Natural killer cell treated with Interleukin-12 subunit alpha and Interleukin-12 subunit beta and Interleukin-15 and Interleukin-18, amount 100 ng/mL, for 72 hours (primary cell): Measurements from ENCODE around the gene EXO5. TPM values are rescaled to one million over a fixed set of nuclear protein-coding genes. Genes with fewer than 3 reads are reported as not detected.
"Not testable (repeated sequence)": the region's sequence is repeated elsewhere in the genome, so short reads cannot be mapped to it uniquely, and the experiment has no call there.

Experiments
- ATAC-seq, 2 donors: fragments of 150-1000 bp; cut with Tn5 transposase in 1 of 2; sonication (Bioruptor Pico), chemical (Tn5 transposase) in 1 of 2; 2 replicates each; pipeline ENCODE4 v1.10.0; 2021
- DNase-seq: peaks from one replicate; pipeline ENCODE4 v3.0.0; 2022; ENCODE audit warnings: low spot score
- H3K27ac Mint-ChIP-seq, 2 donors: 1 replicate in 1 of 2; 2 replicates in 1 of 2; pipeline ENCODE4 v1.8.0; 2022; ENCODE audit warnings: mixed read lengths in 2 of 2, mild to moderate bottlenecking in 1 of 2, moderate library complexity in 1 of 2
- H3K27me3 Mint-ChIP-seq, 2 donors: 1 replicate in 1 of 2; 2 replicates in 1 of 2; pipeline ENCODE4 v1.8.0; 2022; ENCODE audit warnings: mixed read lengths in 2 of 2
- H3K36me3 Mint-ChIP-seq: one replicate; pipeline ENCODE4 v1.8.0; 2022; ENCODE audit warnings: mixed read lengths
- H3K4me1 Mint-ChIP-seq, 2 donors: 1 replicate in 1 of 2; 2 replicates in 1 of 2; pipeline ENCODE4 v1.8.0; 2022; ENCODE audit warnings: low read depth in 2 of 2, mixed read lengths in 2 of 2, mild to moderate bottlenecking in 1 of 2
- H3K4me3 Mint-ChIP-seq: one replicate; pipeline ENCODE4 v1.8.0; 2022; ENCODE audit warnings: mixed read lengths
- H3K9me3 Mint-ChIP-seq: 2 replicates; pipeline ENCODE4 v1.8.0; 2022; ENCODE audit warnings: mixed read lengths
- total RNA-seq, 2 donors: library from RNA; stranded (reverse); gene quantifications; one replicate each; pipeline ENCODE4 v1.2.3, GENCODE V29; 2022

EXO5 gene, protein sequence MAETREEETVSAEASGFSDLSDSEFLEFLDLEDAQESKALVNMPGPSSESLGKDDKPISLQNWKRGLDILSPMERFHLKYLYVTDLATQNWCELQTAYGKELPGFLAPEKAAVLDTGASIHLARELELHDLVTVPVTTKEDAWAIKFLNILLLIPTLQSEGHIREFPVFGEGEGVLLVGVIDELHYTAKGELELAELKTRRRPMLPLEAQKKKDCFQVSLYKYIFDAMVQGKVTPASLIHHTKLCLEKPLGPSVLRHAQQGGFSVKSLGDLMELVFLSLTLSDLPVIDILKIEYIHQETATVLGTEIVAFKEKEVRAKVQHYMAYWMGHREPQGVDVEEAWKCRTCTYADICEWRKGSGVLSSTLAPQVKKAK
- total RNA-seq: 10 to 100 TPM; 13.1 to 14.2 TPM

DNA sequence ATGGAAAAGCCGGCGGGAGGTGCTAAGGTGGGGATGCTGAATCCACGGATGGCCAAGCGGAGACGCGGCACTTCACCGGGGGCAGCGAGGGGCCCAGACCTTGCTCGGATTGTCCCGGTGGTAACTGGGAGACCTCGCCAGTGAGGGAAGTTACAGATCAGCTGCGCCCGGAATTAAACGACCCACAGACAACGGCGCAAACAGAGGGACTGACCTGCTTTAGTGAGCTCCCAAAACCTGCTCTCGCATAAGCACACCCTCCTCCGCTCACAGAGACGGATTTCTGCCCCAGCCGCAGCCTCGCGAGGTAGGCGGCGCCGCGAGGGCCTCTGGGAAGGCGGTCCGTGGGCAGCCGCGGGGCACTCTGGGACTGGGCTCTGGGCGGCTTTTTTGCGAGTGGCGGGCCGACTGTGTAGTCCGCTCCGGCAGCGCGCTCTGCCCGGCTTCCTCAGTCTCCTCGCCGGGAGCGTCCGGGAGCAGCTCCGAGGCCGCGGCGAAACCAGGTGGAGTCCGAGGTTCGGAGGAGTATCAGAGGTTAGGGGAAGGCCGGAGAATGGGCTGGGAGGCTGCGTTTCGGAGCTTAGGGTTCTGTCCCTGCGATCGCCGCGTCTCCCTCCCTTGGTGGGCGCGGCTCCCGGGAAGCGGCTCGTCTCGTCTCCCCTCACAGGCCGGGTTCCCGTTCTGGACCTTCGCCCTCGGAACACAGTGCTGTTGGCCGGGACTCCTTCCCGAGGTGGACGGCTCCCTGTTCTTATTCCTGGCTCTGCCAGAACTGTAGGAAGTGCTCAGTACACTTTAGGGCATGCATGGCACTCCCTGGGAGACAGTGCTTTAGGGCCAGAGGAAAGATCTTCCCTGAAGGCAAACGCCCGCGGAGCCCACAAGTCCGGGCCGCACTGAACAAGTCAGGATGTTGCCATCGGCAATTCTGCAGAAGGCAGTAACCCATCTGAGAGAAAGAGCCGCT is at the start of gene EXO5:
Gene EXO5, plus strand, starts transcription at position 393 of the 967 bp plus-strand sequence. CDS start 5,778 bp downstream, outside the sequence.
- H3K4me1 Mint-ChIP-seq: peaks cover 9 to 10% of the 10 kb centered on the region in 2 donors
- ATAC-seq (peak; percentile 100), DNase-seq (peak; percentile 90)
- H3K36me3 Mint-ChIP-seq: peaks cover 48% of the 10 kb centered on the region
- no peaks in the 10 kb centered on the region for H3K27me3 Mint-ChIP-seq
- peaks cover 6% of the 10 kb centered on the region for H3K9me3 Mint-ChIP-seq
- H3K27ac Mint-ChIP-seq: peak within 1 kb of the TSS; percentile 65 to 69
- H3K4me3 Mint-ChIP-seq: peak within 1 kb of the TSS; percentile 94

DNA sequence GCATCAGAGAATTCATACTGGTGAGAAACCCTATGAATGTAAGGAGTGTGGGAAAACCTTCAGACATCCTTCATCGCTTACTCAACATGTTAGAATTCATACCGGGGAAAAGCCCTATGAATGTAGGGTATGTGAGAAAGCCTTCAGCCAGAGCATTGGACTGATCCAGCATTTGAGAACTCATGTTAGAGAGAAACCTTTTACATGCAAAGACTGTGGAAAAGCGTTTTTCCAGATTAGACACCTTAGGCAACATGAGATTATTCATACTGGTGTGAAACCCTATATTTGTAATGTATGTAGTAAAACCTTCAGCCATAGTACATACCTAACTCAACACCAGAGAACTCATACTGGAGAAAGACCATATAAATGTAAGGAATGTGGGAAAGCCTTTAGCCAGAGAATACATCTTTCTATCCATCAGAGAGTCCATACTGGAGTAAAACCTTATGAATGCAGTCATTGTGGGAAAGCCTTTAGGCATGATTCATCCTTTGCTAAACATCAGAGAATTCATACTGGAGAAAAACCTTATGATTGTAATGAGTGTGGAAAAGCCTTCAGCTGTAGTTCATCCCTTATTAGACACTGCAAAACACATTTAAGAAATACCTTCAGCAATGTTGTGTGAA is 45.5 kb upstream of the EXO5 start:
- H3K4me3 Mint-ChIP-seq: no peak overlapping the region
- ATAC-seq (no peak), DNase-seq (no peak)
- H3K9me3 Mint-ChIP-seq: peaks cover 39% of the 10 kb centered on the region
- peaks cover 74% of the 10 kb centered on the region for H3K36me3 Mint-ChIP-seq
- H3K4me1 Mint-ChIP-seq: no peaks in the 10 kb centered on the region
- no peaks in the 10 kb centered on the region for H3K27me3 Mint-ChIP-seq
- no peak overlapping the region for H3K27ac Mint-ChIP-seq

- no peak for ATAC-seq
- no peak overlapping the region for H3K27ac Mint-ChIP-seq
- no peak overlapping the region for H3K4me3 Mint-ChIP-seq
- H3K36me3 Mint-ChIP-seq: peaks cover 65% of the 10 kb centered on the region
- H3K27me3 Mint-ChIP-seq: no peaks in the 10 kb centered on the region
- DNase-seq: no peak
- peaks cover 43% of the 10 kb centered on the region for H3K9me3 Mint-ChIP-seq
- no peaks in the 10 kb centered on the region for H3K4me1 Mint-ChIP-seq
Observed at GRCh38 chr1:40469327-40469726, 39.2 kb upstream of the EXO5 start.

GRCh38 chr1:40475268-40475667 is 33.3 kb upstream of the EXO5 start:
- Mint-ChIP-seq H3K4me3 (no peak overlapping the region), H3K27ac (no peak overlapping the region), H3K9me3 (peaks cover 24% of the 10 kb centered on the region), H3K4me1 (peaks cover 22 to 26% of the 10 kb centered on the region in 2 donors), H3K36me3 (peaks cover 34% of the 10 kb centered on the region), H3K27me3 (no peaks in the 10 kb centered on the region)
- DNase-seq (no peak), ATAC-seq (no peak)

GRCh38 chr1:40476924-40477677 is 31.5 kb upstream of the EXO5 start, which contains the start of gene ZFP69:
Gene ZFP69 (plus strand): TSS chr1:40477290. CDS start chr1:40479362, 2,072 bp downstream.
- peak within 1 kb of the TSS; percentile 68 to 78 for H3K27ac Mint-ChIP-seq
- no peaks in the 10 kb centered on the region for H3K27me3 Mint-ChIP-seq
- ATAC-seq: peak; percentile 96 to 98
- DNase-seq: peak; percentile 91
- peak within 1 kb of the TSS; percentile 91 for H3K4me3 Mint-ChIP-seq
- peaks cover 25 to 27% of the 10 kb centered on the region in 2 donors for H3K4me1 Mint-ChIP-seq
- peaks cover 18% of the 10 kb centered on the region for H3K9me3 Mint-ChIP-seq
- peaks cover 27% of the 10 kb centered on the region for H3K36me3 Mint-ChIP-seq

DNA sequence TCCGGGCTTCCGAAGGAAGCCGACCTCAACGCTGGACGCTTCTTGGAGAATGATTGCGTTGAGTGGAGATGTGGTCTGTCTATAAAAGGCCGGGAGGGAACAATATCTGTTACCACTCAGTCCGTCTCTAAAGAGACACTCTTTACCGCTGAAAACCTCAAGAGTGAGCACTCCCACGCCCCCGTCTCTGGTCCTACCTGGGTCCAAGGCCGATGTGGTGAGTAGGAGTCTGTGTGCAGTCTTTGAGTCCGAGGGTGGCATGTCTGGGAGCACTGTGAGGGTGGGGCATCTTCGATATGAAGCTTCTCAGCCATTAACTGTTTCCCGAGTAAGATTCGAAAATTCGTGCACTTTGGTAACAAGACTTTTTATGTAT is 30.9 kb upstream of the EXO5 start:
- H3K36me3 Mint-ChIP-seq: peaks cover 29% of the 10 kb centered on the region

GRCh38 chr1:40478276-40478675 is 30.3 kb upstream of the EXO5 start:
- H3K9me3 Mint-ChIP-seq: peaks cover 11% of the 10 kb centered on the region
- H3K4me1 Mint-ChIP-seq: peaks cover 25 to 32% of the 10 kb centered on the region in 2 donors
- ATAC-seq (no peak), DNase-seq (no peak)
- H3K4me3 Mint-ChIP-seq: peak overlapping the region; percentile 70
- H3K27me3 Mint-ChIP-seq: no peaks in the 10 kb centered on the region
- peak overlapping the region; percentile 25 to 51 for H3K27ac Mint-ChIP-seq
- peaks cover 26% of the 10 kb centered on the region for H3K36me3 Mint-ChIP-seq

More for the DNA sequence above, 30.9 kb upstream of the EXO5 start:
- ATAC-seq: peak in 1 of 2 donors; percentile 35
- Mint-ChIP-seq H3K4me1 (peaks cover 25 to 32% of the 10 kb centered on the region in 2 donors), H3K27ac (peak overlapping the region; percentile 25 to 51), H3K4me3 (peak overlapping the region; percentile 70), H3K27me3 (no peaks in the 10 kb centered on the region), H3K9me3 (peaks cover 17% of the 10 kb centered on the region)
- no peak for DNase-seq

- Mint-ChIP-seq H3K4me1 (peaks cover 25 to 32% of the 10 kb centered on the region in 2 donors), H3K9me3 (peaks cover 6% of the 10 kb centered on the region), H3K27ac (peak overlapping the region in 1 of 2 donors; percentile 8), H3K36me3 (peaks cover 25% of the 10 kb centered on the region), H3K27me3 (no peaks in the 10 kb centered on the region), H3K4me3 (peak overlapping the region; percentile 4)
- DNase-seq: no peak
- no peak for ATAC-seq
Observed at GRCh38 chr1:40479156-40479555, 29.4 kb upstream of the EXO5 start.

- Mint-ChIP-seq H3K9me3 (peaks cover 31% of the 10 kb centered on the region), H3K27me3 (no peaks in the 10 kb centered on the region), H3K4me1 (no peaks in the 10 kb centered on the region), H3K4me3 (no peak overlapping the region), H3K36me3 (peaks cover 75% of the 10 kb centered on the region), H3K27ac (no peak overlapping the region)
- ATAC-seq: no peak
- DNase-seq: no peak
Observed at GRCh38 chr1:40495315-40495903, 13.2 kb upstream of the EXO5 start.

DNA sequence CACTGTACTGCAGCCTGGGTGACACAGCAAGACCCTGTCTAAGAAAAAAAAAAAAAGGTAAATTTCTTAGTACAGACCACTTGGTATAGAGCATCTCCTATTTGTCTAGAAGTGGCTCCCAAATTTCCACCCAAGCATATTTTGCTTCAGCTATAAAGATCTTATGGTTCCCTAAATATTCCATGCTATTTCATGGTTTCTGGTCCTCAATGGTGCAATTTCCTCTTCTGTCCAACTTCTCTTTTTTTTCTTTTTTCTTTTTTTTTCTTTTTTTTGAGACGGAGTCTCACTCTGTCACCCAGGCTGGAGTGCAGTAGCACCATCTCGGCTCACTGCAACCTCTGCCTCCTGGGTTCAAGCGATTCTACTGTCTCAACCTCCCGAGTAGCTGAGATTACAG is 5.9 kb upstream of the EXO5 start:
- Mint-ChIP-seq H3K9me3 (peaks cover 20% of the 10 kb centered on the region), H3K36me3 (peaks cover 63% of the 10 kb centered on the region)
- not testable (repeated sequence) for H3K27me3 Mint-ChIP-seq, H3K27ac Mint-ChIP-seq, H3K4me3 Mint-ChIP-seq, H3K4me1 Mint-ChIP-seq, ATAC-seq, DNase-seq

GRCh38 chr1:40507973-40508372 is 594 bp upstream of the EXO5 start:
- peak overlapping the region; percentile 94 for H3K4me3 Mint-ChIP-seq
- peaks cover 9% of the 10 kb centered on the region for H3K9me3 Mint-ChIP-seq
- peaks cover 52% of the 10 kb centered on the region for H3K36me3 Mint-ChIP-seq
- DNase-seq: no peak
- peak overlapping the region; percentile 65 to 69 for H3K27ac Mint-ChIP-seq
- no peaks in the 10 kb centered on the region for H3K27me3 Mint-ChIP-seq
- no peak for ATAC-seq
- H3K4me1 Mint-ChIP-seq: peaks cover 9 to 10% of the 10 kb centered on the region in 2 donors

DNA sequence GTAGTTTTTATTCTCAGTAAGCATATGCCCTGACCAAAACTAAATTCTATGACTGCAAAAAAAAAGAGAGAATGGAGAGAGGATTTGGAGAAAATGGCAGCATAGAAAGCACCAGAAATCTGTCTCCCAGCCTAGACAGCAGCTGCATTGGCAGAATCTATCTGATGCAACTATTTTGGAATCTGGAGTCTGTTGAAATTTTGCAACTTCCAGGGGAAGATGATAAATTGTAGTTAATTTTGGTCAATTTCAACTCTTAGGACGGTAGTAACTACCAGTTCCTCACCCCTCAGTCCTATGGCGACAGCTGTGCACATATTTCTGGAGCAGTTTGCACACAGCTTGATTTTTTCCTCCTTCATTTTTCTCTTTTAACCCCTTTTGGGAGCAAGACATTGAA is 10.9 kb downstream of the EXO5 start:
- H3K27ac Mint-ChIP-seq: no peak overlapping the region
- H3K27me3 Mint-ChIP-seq: peaks cover 2 to 4% of the 10 kb centered on the region in 2 donors
- peaks cover 3% of the 10 kb centered on the region for H3K9me3 Mint-ChIP-seq
- H3K4me3 Mint-ChIP-seq: no peak overlapping the region
- H3K36me3 Mint-ChIP-seq: peaks cover 58% of the 10 kb centered on the region
- ATAC-seq (no peak), DNase-seq (no peak)
- no peaks in the 10 kb centered on the region for H3K4me1 Mint-ChIP-seq
